GM12873 (cell line): ENCODE measurements around the gene EIF2AK2.

Source experiments
- TF ChIP-seq, protein P1 (sequence below): IDR thresholded peaks from 2 replicates; pipeline ENCODE4 v1.5.1; 2012; ENCODE audit warnings: low read depth, mild to moderate bottlenecking, moderate library complexity, low read length, control low read depth; ENCODE audit not compliant: insufficient read depth; ENCODE audit errors: missing control alignments

Gene EIF2AK2

DNA sequence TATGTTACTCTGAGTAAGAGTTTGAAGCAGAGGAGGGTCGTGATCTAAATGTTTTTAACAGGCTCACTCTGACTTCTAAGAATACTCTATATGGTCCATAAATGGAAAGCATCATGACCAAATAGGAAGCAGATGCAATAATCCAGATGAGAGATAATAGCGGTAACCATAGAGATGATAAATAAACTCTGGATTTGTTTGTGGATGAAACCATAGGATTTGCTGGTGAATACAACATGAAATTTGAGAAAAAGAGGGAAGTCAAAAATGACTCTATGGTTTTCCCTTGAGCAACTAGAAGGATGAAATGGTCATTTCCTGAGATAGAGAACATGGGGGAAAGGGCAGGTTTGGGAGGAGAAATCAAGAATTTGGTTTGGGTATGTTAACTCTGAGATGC is 76.5 kb downstream of the EIF2AK2 start:
- TF ChIP-seq, protein P1, sequence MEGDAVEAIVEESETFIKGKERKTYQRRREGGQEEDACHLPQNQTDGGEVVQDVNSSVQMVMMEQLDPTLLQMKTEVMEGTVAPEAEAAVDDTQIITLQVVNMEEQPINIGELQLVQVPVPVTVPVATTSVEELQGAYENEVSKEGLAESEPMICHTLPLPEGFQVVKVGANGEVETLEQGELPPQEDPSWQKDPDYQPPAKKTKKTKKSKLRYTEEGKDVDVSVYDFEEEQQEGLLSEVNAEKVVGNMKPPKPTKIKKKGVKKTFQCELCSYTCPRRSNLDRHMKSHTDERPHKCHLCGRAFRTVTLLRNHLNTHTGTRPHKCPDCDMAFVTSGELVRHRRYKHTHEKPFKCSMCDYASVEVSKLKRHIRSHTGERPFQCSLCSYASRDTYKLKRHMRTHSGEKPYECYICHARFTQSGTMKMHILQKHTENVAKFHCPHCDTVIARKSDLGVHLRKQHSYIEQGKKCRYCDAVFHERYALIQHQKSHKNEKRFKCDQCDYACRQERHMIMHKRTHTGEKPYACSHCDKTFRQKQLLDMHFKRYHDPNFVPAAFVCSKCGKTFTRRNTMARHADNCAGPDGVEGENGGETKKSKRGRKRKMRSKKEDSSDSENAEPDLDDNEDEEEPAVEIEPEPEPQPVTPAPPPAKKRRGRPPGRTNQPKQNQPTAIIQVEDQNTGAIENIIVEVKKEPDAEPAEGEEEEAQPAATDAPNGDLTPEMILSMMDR, result no peak

DNA sequence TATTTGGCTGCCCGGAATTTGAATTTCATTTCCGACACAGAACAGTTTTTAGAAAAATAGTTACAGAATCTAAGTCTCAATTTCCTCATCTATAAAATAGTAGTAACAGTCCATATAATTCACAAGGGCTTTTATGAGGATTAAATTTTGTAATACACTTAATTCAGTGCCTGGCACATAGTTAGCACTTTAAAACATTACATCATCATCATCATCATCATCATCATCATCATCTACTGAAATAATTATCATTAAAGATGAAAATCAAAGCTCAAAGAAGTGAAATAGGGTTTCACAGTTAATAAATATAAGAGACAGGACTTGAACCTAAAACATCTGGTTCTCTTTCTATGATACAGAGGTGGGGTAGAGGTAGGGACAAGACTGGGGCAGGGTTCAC is 85.8 kb downstream of the EIF2AK2 start:
- TF ChIP-seq, protein P1, result no peak

GRCh38 chr2:37068686-37069085 is 88.1 kb downstream of the EIF2AK2 start:
- TF ChIP-seq, protein P1, result no peak

DNA sequence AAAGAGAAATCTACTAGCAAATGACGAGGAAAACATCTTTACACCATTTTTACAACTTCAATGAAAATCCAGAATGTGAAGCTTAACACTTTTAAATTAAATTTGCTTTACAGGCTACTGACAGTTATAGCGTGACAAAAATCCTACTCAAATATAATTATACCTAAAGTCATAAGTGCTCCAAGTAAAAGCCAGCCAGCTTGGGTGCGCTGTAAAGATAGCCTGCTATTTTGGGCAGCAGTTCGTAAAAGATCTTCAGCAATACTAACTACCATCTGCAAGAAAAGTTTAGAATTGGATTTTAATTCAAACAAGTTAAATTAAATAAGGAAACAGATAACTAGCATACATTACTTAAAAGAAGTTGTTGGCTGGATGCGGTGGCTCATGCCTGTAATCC is 95.0 kb downstream of the EIF2AK2 start:
- TF ChIP-seq, protein P1, result no peak

GRCh38 chr2:37061013-37061711 is 95.6 kb downstream of the EIF2AK2 start:
- TF ChIP-seq, protein P1, result no peak

GRCh38 chr2:37060446-37060845 is 96.3 kb downstream of the EIF2AK2 start:
- TF ChIP-seq, protein P1, result no peak

DNA sequence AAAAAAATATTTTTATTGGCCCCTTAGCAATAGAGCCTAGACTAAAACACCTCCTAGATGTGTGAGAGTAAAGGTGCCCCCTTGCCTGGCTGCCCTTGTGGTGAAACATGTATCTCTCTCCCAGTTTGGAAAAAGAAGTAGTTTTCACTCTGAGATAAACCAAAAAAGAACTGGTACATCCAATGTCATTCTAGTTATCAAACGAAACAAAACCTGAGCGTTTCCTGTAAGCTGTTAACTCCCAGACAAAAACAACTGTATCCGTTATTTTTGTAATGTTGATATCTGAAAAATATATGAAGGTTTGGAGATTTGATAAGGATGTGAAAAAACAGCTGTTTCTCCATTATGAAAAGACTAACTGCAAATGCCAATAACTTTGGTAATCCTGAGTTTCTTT is 96.9 kb downstream of the EIF2AK2 start:
- TF ChIP-seq, protein P1, result no peak
